ENCODE measurements around the gene VIT. TPM values are rescaled to one million over a fixed set of nuclear protein-coding genes. Genes with fewer than 3 reads are reported as not detected.
A peak's percentile ranks its signal among the peaks of the same experiment; 100 is the strongest.

Gene VIT
- polyA plus RNA-seq, 3 donors = not detected

DNA sequence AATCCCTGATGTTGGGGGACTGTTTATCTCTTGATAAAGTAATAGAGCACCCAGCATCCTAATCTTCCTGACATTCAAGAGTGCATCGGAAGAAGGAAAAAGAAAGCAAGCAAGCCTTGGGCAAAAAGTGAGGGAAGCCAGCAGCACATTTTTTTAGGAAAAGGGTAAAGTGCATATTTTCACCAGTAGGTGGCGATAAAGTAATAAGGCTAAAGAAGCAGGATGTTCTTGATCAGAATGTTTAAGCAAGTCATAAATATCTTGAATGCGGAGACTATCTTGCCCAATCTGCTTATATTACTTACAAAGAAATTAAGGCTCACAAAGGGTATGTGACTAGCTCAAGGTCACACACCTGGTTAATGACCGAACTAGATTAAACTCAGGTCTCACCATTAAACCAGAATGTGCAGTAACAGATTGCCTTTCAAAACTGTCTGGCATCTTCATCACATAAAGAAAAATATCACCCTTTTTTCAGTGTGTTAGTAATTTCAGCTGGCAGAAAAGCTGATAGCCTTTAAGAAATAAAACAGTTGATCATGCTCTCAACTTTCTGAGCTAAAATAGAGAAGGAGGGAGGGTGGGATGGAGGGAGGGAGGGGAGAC lies 83.8 kb downstream of the VIT start:
- Histone ChIP-seq H4K20me1 (ENCODE audit: insufficient read depth, low read length) (no peaks in the 10 kb centered on the region), H3K79me2 (ENCODE audit: insufficient read depth, low read length) (no peaks in the 10 kb centered on the region), H3K27me3 (ENCODE audit: control insufficient read depth in 2 of 2, insufficient read depth in 2 of 2, low read length in 2 of 2) (no peaks in the 10 kb centered on the region), H3K4me3 (replicated peaks in 1 of 3; ENCODE audit: low read depth in 2 of 3, low read length in 3 of 3) (no peak overlapping the region), H3K9me3 (replicated peaks in 1 of 2; ENCODE audit: control insufficient read depth in 1 of 2, insufficient read depth in 1 of 2, low read length in 2 of 2) (no peaks in the 10 kb centered on the region), H3K27ac (ENCODE audit: low read depth in 1 of 2, low read length in 2 of 2) (no peak overlapping the region), H2AFZ (ENCODE audit: insufficient read depth, low read depth, low read length, poor library complexity, severe bottlenecking) (no peak overlapping the region), H3K9ac (ENCODE audit: insufficient read depth, low read length, poor library complexity, severe bottlenecking) (no peak overlapping the region), H3K4me2 (replicated peaks; ENCODE audit: extremely low read depth, low read length, poor library complexity, severe bottlenecking) (no peak overlapping the region), H3K36me3 (replicated peaks in 1 of 2; ENCODE audit: control insufficient read depth in 1 of 2, insufficient read depth in 2 of 2, low read length in 2 of 2) (no peaks in the 10 kb centered on the region), H3K4me1 (ENCODE audit: control insufficient read depth in 1 of 2, insufficient read depth in 2 of 2, low read length in 2 of 2) (peaks cover 11 to 12% of the 10 kb centered on the region in 2 donors)
- peak; percentile 16 to 52 (median 25) for DNase-seq
- Mint-ChIP-seq H3K4me3 (no peak overlapping the region), H3K36me3 (no peaks in the 10 kb centered on the region), H3K27me3 (ENCODE audit: low read depth in 3 of 3) (peaks cover 0 to 4% (median 0%) of the 10 kb centered on the region in 3 donors), H3K4me1 (peaks cover 14% of the 10 kb centered on the region), H3K9me3 (no peaks in the 10 kb centered on the region), H3K27ac (no peak overlapping the region)
- intact Hi-C loops (cut with micrococcal nuclease) = loop anchor here in 1 of 2 donors (10.0 kb wide), 1 partner anchor 426 kb away; the partner anchor contains the start of gene CRIM1
- 20% methylated on average over 1 of the region's 4 CpGs for WGBS (ENCODE audit: insufficient coverage)
- TF ChIP-seq, protein P1, sequence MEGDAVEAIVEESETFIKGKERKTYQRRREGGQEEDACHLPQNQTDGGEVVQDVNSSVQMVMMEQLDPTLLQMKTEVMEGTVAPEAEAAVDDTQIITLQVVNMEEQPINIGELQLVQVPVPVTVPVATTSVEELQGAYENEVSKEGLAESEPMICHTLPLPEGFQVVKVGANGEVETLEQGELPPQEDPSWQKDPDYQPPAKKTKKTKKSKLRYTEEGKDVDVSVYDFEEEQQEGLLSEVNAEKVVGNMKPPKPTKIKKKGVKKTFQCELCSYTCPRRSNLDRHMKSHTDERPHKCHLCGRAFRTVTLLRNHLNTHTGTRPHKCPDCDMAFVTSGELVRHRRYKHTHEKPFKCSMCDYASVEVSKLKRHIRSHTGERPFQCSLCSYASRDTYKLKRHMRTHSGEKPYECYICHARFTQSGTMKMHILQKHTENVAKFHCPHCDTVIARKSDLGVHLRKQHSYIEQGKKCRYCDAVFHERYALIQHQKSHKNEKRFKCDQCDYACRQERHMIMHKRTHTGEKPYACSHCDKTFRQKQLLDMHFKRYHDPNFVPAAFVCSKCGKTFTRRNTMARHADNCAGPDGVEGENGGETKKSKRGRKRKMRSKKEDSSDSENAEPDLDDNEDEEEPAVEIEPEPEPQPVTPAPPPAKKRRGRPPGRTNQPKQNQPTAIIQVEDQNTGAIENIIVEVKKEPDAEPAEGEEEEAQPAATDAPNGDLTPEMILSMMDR (IDR thresholded peaks at IDR 0.05) = peak; percentile 87

DNA sequence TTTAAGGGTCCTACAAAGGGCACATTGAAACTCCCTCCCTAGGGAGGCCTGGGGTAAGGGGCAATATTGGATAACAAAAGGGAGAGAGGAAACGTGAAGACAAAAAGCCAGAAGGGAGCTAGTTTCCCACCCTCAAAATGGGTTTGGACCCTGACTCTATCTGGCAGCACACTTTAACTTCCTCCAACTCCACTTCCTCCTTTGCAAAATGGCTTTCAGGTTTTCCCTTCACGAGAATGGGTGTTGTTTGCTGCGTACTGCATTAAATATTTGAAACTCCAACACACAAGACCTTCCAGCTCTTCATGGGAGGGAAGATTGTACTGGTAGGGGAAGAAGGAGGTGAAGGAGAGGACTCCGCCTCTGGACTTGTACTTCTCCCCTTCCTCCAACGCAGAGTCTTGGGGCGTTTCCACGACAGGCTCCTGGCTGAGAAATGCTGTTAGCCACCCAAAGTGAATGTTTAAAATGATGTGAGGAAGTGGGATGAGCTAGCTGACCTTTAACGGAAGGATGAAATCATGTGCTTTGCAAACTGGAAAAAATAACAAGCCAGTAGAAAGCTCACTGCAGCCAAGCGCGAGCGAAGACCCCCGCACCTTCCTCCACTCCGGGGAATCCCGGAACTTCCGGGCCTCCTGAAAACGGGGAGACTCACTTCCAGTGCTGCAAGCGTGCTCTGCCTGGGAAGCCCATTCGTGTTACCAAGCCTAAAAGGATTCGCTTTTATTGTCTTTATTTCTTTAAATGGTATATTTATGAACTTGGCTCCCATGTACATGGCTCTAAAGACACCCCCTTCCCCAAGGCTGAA lies 85.6 kb downstream of the VIT start:
- no peaks in the 10 kb centered on the region for H3K9me3 Mint-ChIP-seq
- H3K9me3 ChIP-seq (replicated peaks in 1 of 2; ENCODE audit: control insufficient read depth in 1 of 2, insufficient read depth in 1 of 2, low read length in 2 of 2) = no peaks in the 10 kb centered on the region
- no peaks in the 10 kb centered on the region for H3K27me3 ChIP-seq (ENCODE audit: control insufficient read depth in 2 of 2, insufficient read depth in 2 of 2, low read length in 2 of 2)
- peak overlapping the region in 1 of 3 experiments; percentile 58 for H3K4me3 ChIP-seq (replicated peaks in 1 of 3; ENCODE audit: low read depth in 2 of 3, low read length in 3 of 3)
- H3K4me1 Mint-ChIP-seq = peaks cover 14% of the 10 kb centered on the region
- H3K4me1 ChIP-seq (ENCODE audit: control insufficient read depth in 1 of 2, insufficient read depth in 2 of 2, low read length in 2 of 2) = peaks cover 11 to 12% of the 10 kb centered on the region in 2 donors
- H3K4me3 Mint-ChIP-seq = peak overlapping the region in 1 of 2 donors; percentile 51
- no peaks in the 10 kb centered on the region for H4K20me1 ChIP-seq (ENCODE audit: insufficient read depth, low read length)
- peak overlapping the region; percentile 51 for H3K4me2 ChIP-seq (replicated peaks; ENCODE audit: extremely low read depth, low read length, poor library complexity, severe bottlenecking)
- peak overlapping the region in 4 of 7 donors; percentile 39 to 76 (median 60) for H3K27ac Mint-ChIP-seq
- no peaks in the 10 kb centered on the region for H3K36me3 Mint-ChIP-seq
- peak overlapping the region; percentile 77 for H2AFZ ChIP-seq (ENCODE audit: insufficient read depth, low read depth, low read length, poor library complexity, severe bottlenecking)
- DNase-seq = peak in 2 of 3 donors; percentile 5 to 10
- no peaks in the 10 kb centered on the region for H3K36me3 ChIP-seq (replicated peaks in 1 of 2; ENCODE audit: control insufficient read depth in 1 of 2, insufficient read depth in 2 of 2, low read length in 2 of 2)
- peaks cover 0 to 3% (median 0%) of the 10 kb centered on the region in 3 donors for H3K27me3 Mint-ChIP-seq (ENCODE audit: low read depth in 3 of 3)
- H3K79me2 ChIP-seq (ENCODE audit: insufficient read depth, low read length) = no peaks in the 10 kb centered on the region
- H3K27ac ChIP-seq (ENCODE audit: low read depth in 1 of 2, low read length in 2 of 2) = peak overlapping the region in 1 of 2 donors; percentile 55
- intact Hi-C loops (cut with micrococcal nuclease) = loop anchor here in 1 of 2 donors (10.0 kb wide), 1 partner anchor 427 kb away; the partner anchor contains the start of gene CRIM1
- TF ChIP-seq, protein P1 (IDR thresholded peaks at IDR 0.05) = no peak
- H3K9ac ChIP-seq (ENCODE audit: insufficient read depth, low read length, poor library complexity, severe bottlenecking) = peak overlapping the region; percentile 27
- WGBS (ENCODE audit: insufficient coverage) = 86% methylated on average over 10 of the region's 19 CpGs
